Transverse colon (tissue), 4 donors: Measurements from ENCODE around the gene SRPRB.

Experiments
- CTCF ChIP-seq, 5 experiments: fragments of 200-600 bp in 3 of 5; fragments of 450-650 bp in 2 of 5; sonication (generic) in 3 of 5; IDR thresholded peaks; 1 replicate in 2 of 5; 2 replicates in 3 of 5; pipeline ENCODE4 v1.5.1; 2016 to 2017; ENCODE audit warnings: antibody characterized with exemption in 5 of 5, inconsistent platforms in 3 of 5, mild to moderate bottlenecking in 2 of 5, moderate library complexity in 1 of 5
- POLR2A ChIP-seq: fragments of 450-650 bp; IDR thresholded peaks from one replicate; pipeline ENCODE4 v1.6.1; 2016; ENCODE audit warnings: antibody characterized with exemption, mild to moderate bottlenecking, moderate library complexity
- POLR2AphosphoS5 ChIP-seq, 3 donors: sonication (generic); formaldehyde crosslinking; IDR thresholded peaks; one replicate each; pipeline ENCODE4 v1.6.1; 2016; ENCODE audit warnings: antibody characterized with exemption in 3 of 3

GRCh38 chr3:133804896-133805295, 719 bp upstream of the SRPRB start:
- no peak for TF ChIP-seq CTCF (IDR thresholded peaks at IDR 0.05)
- TF ChIP-seq POLR2A: no peak
- TF ChIP-seq POLR2AphosphoS5 (IDR thresholded peaks at IDR 0.05): no peak
